NCI-H128 (cell line): Measurements from ENCODE around the gene ANO10.
"Not testable (repeated sequence)": the region's sequence is repeated elsewhere in the genome, so short reads cannot be mapped to it uniquely, and the experiment has no call there.

Source experiments
- DNase-seq: peaks from one replicate; lab custom pipeline; 2025; ENCODE audit not compliant: unreplicated experiment; lab: John Stamatoyannopoulos, UW

ANO10 gene

DNA sequence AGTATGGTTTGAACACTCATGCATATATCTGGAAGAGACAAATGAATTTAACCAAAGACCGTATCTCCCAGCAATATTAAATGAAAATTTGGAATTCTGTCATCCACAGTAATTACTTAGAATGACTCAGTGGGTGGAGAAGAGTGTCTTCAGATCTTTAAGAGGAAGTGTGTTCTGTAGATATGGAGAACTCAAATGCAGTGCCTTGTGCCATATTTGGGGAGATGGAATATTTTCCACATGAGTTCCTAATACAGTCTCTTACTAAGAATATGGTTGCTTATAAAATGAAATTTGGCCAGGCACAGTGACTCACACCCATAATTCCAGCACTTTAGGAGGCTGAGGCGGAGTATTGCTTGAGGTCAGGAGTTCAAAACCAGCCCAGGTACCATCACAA lies 40.5 kb downstream of the ANO10 start:
- no peak for DNase-seq

DNA sequence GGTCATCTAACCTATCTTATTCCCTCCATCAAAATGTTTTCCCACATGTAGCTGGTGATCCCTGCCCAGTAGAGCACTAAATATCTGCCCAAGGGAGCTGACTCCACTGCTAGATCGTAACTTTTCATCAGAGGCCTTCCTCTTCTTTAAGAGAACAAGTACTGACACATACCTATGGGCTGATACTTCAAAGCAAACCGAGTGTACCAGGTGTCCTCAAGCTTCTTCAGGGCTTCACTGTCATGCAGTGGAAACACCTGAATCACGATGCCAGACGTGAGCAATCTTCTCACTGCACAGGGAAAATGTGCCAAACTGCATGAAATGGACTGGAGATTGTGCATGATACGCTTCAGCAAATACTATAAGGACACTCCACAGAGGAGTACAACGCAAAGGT lies 41.6 kb downstream of the ANO10 start:
- no peak for DNase-seq

DNA sequence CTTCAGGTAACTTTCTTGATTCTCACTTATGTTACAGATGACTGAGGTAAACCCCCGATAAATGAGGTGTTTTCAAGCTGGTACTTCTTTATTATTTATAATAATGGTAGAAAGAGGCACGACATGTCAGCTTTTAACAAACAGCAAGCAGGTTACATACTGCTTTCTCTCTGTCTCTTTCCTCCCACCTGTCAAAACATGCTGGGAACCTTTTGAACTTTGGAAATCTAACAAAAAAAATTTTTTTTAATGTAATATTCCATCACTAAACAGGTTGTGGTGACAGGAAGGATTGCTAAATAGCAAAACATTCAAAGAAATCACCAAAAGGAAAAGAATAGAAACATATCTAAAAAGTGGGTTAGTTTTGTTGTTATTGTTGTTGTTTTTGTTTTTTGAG lies 48.2 kb downstream of the ANO10 start:
- no peak for DNase-seq

DNA sequence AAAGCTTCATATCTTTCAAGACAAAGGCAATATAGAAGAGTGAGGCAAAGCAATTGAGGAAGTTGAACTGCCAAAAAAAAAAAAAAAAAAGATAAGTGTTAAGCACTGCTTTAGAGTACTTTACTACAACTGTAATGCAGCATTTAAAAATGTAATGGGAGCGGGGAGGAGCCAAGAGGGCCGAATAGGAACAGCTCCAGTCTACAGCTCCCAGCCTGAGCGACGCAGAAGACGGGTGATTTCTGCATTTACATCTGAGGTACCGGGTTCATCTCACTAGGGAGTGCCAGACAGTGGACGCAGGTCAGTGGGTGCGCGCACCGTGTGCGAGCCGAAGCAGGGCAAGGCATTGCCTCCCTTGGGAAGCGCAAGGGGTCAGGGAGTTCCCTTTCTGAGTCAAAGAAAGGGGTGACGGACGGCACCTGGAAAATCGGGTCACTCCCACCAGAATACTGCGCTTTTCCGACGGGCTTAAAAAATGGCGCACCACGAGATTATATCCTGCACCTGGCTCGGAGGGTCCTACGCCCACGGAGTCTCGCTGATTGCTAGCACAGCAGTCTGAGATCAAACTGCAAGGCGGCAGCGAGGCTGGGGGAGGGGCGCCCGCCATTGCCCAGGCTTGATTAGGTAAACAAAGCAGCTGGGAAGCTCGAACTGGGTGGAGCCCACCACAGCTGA lies 56.0 kb downstream of the ANO10 start:
- not testable (repeated sequence) for DNase-seq

DNA sequence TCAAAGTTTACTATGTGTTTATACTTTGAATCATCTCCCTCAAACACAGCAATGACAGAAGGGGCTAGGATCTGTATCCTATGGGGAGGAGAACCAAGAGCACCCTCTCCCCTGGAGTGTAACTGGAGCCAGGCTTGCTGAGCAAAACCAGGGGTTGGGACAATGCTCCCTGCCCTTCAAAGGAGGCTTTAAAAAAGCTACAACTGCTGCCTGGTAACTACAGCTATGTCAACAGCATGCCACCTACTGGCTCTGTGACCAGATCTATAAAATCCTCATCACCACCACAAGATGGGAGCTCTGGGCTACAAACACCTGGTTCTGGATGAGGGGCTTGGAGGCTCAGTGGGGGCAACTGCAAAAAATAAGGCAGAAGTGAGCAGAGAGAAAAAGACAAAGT lies 61.9 kb downstream of the ANO10 start:
- DNase-seq = no peak

DNA sequence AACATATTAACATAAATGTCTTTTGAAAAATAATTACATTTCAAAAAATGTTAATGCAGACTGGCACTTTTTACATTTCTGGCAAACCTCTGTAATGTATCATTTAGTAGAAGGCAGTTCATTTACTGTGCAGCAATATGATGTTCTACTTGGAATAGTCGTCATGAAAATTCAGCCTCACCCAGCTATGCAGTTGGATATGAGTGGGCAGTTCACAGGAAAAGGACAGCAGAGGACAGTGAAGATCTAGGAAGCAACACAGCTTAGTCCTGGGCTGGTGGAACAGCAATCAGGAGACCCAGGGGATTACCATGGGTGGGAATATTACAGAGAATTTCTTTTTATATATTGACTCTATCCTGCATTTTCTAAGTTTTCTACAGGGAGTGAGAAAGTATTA lies 63.6 kb downstream of the ANO10 start:
- no peak for DNase-seq

DNA sequence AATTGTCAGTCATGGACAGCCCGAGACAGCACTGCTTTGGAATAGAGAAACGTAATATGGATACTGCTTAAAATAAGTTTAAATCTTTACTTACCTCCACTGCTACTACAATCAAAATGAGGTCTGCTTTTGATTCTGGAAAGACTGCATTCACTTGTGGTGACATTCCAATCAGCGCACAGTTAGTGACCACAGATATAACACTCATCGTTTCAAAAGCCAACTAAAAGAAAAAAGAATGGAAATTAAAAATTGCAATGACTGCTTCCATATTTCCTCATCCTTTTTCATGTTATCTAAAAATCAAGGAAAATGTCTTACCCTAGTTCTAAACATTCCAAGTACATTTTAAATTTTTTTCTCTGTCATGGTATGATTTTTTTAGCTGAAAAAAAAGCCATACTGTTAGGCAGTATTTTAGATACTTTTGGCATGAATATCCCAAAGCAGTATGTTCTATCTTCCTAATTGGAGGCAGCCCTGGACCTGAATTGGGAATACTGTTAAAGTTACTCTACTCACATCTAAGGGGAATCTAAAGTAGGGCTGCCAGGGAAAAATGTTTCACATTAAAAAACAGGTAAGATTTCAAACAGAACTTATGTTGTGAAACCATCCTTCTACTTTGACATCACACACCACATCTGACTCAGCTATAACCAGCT lies 72.1 kb downstream of the ANO10 start:
- DNase-seq = no peak

DNA sequence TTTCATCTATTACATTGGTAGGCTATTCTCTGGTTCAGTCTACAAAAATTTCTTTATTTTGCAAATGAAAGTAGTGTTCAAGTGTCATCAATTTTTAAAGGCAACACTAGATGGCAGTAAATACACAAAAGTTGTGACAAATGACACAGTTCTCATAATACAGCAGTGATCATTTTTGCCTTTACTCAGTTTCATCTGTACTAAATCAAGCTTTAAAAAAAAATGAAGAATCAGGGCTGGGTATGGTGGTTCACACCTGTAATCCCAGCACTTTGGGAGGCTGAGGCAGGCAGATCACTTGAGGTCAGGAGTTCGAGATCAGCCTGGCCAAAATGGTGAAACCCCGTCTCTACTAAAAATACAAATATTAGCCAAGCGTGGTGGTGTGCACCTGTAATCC lies 77.5 kb downstream of the ANO10 start:
- DNase-seq = not testable (repeated sequence)

DNA sequence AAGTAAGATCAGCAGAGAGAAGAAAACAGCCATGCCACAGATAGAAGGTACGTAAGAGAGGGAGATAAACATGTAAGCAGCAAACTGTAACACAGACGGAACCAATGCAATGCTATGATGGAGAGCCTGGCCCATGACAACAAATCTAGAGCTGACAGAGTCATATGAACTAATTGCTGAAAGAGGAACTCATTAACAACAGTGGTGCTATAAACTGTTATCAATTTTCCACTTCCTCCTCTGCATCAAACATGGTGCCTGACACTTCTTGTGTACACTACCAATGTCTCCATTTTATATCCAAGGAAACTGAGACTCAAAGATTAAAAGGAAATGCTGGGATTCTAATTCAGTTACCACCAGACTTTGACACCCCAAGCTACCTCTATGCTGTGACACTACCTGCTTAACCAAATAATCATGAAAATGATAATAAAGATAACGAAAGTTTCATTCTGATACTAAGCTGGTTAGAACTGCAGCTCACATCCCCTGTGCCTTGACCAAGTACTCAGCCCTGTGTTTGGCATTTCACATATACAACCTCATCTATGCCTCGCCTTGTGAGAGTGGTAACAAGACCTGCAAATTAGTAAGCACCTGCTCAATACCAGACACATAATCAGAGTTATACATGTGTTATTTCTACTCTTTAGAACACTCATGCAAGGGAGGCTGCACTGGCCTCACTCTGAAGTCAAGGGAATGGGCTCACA lies 79.3 kb downstream of the ANO10 start:
- DNase-seq = no peak

DNA sequence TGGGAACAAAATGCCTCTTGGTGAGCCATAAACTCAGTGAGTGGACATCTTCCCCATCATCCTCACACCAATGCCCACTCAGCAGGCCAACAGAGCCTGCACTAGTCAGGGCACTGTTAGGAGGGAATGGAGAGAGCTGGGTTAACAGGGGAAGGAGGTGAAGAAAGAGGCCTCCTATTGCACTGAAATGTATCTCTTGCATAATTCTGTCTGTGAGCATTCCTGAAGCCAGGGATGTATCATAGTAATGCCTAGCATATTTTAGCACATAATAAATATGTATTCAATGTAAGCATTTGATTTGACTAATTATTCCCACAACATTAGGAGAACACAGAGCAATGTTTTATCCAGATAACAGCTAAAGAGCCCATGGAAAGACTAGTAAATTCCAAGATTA lies 81.2 kb downstream of the ANO10 start:
- no peak for DNase-seq

DNA sequence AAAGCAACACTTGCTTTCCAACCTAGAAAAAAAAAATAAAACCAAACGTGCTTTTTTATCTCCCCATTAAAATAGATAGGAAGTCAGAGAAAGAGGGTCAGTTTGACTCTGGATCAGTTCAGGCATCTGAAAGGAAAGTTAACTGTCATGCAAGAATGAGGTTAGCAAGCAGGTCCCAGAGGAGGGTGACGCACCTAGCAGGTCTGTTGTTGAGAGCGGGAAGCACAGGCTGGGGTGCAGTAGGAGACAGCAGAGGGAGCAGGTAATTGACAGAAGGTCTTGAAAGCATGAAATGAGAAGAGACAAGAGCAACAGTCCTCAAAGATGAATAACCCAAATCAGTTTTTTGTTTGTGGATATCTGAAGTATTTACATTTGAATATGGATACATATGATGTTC lies 82.5 kb downstream of the ANO10 start:
- DNase-seq = no peak

DNA sequence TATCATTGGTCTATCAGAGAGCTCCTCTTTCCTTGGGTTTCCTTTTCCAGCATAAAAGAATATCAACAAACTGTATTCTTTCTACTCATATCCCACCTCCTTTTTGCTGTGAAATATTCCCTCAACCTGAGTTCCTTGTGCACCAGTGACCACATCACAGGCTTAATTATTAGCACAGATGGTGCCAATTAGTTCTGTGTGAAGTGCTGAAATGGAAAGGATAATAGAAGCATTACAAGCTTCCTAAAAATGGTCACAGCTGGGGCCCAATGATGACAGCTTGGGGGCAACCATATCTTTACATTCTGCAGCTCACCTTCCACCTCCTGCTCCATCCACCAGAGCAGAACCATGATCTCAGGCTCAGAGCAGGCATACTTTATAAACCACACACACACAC lies 84.6 kb downstream of the ANO10 start:
- DNase-seq = no peak

DNA sequence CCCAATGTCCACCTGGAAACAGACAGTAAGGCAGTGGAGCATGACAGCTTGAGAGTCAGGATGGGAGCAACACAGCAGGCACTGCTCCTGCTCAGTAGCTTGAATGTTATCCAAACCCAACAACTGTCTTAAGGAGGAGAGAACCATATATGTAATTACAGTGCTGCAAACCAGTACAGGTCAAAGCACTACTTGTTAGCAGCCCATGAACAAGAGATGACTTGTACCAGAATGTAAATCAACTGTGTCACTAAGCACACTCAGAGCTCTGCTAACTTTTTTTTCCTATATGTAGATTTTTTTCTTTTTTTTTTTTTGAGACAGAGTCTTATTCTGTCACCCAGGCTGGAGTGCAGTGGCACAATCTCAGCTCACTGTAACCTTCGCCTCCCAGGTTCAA lies 87.1 kb downstream of the ANO10 start:
- DNase-seq = no peak

DNA sequence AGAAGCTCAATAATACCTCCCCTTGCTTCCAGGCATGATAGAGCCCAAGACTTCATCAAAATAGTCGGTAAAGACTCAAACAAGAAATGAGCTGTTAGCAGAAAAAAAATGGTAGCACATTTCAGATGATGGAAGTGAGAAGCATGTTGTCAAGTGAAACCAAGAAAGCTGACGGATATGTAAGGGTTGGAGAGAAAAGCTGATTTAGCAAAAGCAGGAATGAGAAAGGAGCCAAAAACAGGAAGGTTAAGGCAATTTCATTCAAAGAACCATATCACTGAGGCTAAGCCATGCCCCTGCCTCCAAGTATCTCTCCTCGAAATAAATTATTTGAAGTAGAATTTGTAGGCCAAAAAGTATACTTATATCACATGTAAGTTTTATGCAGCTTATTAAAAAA lies 88.8 kb downstream of the ANO10 start:
- DNase-seq = no peak

DNA sequence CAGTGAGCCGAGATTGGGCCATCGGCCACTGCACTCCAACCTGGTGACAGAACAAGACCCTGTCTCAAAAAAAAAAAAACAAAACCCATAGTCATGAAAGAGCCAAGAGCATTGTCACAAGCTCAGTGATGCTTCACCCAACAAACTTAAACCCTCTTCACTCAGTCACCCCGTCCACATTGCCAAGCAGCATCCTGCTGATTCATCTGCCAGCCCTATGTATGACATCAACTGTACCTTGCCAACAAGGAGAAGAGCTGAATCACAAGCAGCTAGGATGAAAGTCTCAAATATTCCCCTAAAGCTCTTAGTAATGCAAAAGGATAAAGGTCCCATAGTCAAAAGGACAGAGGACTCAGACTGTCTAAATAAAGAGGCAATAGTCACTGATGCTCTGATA lies 90.0 kb downstream of the ANO10 start:
- no peak for DNase-seq

DNA sequence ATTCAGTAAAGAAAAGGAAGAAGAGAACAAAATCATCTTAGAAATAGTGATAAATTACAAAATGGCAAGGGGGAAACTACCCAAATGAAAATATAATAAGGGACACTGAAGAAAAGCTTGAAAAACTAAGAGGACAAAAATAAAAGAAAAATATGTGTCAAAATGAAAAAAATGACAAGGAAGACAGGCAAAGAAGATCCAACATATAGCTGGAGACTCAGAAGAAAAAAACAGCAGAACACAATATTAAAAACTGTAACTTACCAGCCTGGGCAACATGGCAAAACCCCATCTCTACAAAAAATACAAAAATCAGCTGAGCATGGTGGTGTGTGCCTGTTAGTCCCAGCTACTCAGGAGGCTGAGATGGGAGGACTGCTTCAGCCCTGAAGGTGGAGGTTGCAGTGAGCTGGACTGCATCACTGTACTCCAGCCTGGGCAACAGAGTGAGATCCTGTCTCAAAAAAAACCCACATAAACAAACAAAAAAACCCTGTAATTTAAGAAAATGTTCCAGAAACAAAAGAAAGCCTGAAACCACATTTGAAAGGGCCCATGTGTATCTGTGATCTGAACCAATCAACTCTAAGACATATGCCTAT lies 93.2 kb downstream of the ANO10 start:
- DNase-seq = no peak

DNA sequence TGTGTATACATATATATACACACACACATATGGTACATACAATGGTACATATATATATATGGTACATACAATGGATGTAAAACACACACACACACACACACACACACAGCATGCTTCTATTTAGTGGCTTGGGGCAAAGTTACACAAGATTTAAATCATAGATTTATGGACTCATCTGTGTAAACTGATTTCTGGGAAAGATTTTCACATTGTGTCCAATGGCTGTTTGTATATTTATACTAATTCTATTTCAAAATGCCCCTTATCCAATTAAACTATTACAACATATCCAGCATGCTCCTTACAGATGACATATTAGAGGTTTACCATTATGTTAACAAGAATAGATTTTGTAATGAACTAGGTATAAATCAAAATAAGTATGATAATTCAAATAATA lies 94.9 kb downstream of the ANO10 start:
- DNase-seq = no peak

DNA sequence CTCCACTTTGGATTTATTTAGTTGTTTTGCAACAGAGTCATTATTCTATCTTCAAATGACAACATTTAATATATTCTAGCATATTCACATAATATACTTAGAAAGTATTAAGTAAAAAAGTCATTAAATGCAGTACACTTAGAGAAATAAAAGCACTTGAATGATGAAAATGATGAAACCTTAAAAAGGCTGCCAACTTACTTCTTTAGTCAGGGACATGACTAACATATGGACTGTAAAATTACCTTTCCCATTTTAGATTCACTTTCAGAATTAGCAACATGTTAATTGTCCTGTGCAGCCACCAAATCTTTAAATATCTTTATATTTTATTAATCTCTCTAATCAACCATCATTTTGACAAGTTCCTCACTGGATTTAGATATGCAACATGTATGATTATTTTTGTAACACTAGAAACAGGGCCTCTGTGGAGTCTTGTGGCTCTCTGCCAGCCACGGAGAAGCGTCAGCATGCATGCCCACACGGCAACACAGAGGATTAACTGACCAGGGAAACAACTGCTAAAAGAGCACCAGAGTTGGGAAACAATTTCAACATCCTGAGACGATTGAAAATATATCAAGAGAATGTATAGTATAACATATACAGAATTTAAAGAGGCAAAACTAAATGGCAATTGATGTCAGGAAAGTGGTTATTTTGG lies 95.7 kb downstream of the ANO10 start:
- DNase-seq = no peak

DNA sequence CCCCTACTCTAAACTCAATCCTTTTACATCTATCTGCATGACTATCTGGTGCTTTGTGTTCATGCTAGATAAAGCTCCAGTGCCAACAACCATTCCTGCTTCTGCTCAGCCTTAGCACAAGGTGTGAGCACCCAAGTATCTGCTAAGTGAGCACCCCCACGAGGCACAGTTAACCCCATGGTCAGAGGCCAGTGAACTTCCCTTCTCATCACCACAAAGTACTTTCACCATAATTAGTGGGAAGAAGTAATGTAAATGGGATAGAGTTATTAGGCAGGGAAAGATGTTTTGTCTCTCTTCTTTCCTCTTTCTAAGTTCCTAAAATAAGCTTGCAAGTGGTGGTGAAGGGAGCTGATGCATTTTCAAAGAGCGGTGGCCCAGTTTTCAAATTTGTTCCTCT lies 96.4 kb downstream of the ANO10 start:
- no peak for DNase-seq

DNA sequence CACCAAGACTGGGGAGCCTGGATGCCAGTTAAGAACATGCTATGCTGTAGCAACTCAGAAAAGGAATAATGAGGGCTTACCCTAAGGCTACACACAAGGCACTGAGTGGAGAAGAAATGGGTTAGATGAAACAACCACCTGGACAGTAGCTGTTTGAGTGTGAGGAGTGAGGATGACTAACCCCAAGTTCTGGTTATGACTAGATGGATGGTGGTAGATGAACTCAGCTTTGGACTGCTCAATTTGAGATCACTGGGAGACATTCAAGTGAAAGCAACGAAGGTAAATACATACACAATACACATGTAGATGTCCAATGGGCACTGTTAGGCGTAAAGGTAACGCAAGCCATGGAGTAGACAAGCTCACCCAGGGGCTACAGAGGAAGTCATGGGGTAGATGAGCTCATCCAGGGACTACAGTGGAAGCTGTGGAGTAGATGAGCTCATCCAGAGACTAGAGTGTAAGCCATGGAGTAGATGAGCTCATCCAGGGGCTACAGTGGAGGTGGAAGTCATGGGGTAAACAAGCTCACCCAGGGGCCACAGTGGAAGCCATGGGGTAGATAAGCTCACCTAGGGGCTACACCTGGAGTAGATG lies 98.3 kb downstream of the ANO10 start:
- no peak for DNase-seq

DNA sequence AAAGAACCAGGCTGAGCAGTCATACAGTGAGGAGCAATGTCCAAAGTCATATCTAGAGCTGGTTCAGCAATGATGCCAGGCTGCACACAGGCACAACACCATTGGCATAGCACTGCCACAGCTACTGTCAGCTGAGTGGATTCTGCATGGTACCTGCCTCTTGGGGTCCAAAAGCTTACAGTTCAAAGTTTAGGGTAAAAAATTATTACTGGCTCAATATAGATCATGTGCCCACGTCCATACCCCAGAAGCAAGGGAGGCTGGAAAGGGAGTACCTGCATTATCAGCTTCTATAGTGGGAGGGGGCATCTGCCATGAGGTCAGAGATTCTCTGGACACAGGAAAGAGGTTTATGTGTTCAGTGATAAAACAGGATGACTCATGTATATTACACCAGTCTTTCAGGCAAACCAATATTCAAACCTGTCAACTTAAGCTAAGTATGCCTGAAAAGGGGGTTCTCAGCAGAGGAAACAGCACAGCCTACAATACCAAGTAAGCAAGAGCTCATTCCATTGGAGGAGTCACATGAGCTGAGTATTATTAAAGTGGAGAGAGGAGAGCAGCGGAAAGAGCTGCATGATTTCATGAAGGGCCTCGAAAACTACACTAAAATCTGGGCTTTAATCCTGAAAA lies 99.0 kb downstream of the ANO10 start:
- DNase-seq = no peak
